Gastrocnemius medialis (tissue), 4 donors: ENCODE measurements around the gene DTNBP1. TPM values are rescaled to one million over a fixed set of nuclear protein-coding genes. Genes with fewer than 3 reads are reported as not detected.

Experiments
- ATAC-seq, 2 donors: fragments of 150-250 bp; one replicate each; pipeline ENCODE4 v1.9.1; 2016
- DNase-seq, 2 donors: peaks; one replicate each; pipeline ENCODE4 v3.0.0-alpha.2; 2019
- H3K27ac ChIP-seq, 4 donors: fragments of 200-600 bp; sonication (generic); 1 replicate in 1 of 4; 2 replicates in 3 of 4; pipeline ENCODE4 v1.5.1; 2016 to 2018; ENCODE audit warnings: mild to moderate bottlenecking in 2 of 4, moderate library complexity in 1 of 4
- H3K27me3 ChIP-seq, 3 donors: fragments of 200-600 bp; sonication (generic) in 2 of 3; 1 replicate in 1 of 3; 2 replicates in 2 of 3; pipeline versions ENCODE4 v1.5.1 to v1.6.0; 2016 to 2019; ENCODE audit warnings: mild to moderate bottlenecking in 1 of 3, moderate library complexity in 1 of 3
- H3K36me3 ChIP-seq, 2 donors: fragments of 200-600 bp; sonication (generic) in 1 of 2; one replicate each; pipeline ENCODE4 v1.5.1; 2017 to 2018
- H3K4me1 ChIP-seq, 2 donors: fragments of 200-600 bp; sonication (generic) in 1 of 2; one replicate each; pipeline ENCODE4 v1.5.1; 2016 to 2017; ENCODE audit warnings: mild to moderate bottlenecking in 2 of 2
- H3K4me3 ChIP-seq, 4 donors: fragments of 200-600 bp; sonication (generic) in 3 of 4; 1 replicate in 1 of 4; 2 replicates in 3 of 4; pipeline ENCODE4 v1.5.1; 2016 to 2019; ENCODE audit warnings: mild to moderate bottlenecking in 2 of 4
- H3K9me3 ChIP-seq, 3 donors: fragments of 200-600 bp; sonication (generic) in 2 of 3; 1 replicate in 1 of 3; 2 replicates in 2 of 3; pipeline ENCODE4 v1.5.1; 2016 to 2019
- POLR2A ChIP-seq, 2 donors: fragments of 450-650 bp; IDR thresholded peaks; one replicate each; pipeline ENCODE4 v1.6.1; 2017; ENCODE audit warnings: antibody characterized with exemption in 2 of 2, mild to moderate bottlenecking in 2 of 2, moderate library complexity in 2 of 2
- in situ Hi-C, 4 donors: fragments of 200-750 bp; cut with MboI; loops; one replicate each; pipeline versions ENCODE4 v1.15.0 to v1.8.0; 2017; ENCODE audit warnings: low sequenced_read_pairs in 4 of 4
- intact Hi-C: fragments of 100-400 bp; cut with DNase I; formaldehyde crosslinking; loops from one replicate; pipeline ENCODE4 v1.15.1; 2023; ENCODE audit warnings: low total_unique reads
- total RNA-seq, 4 donors: library from RNA; depleted of rRNA; stranded (reverse); fragments of >200 nt; gene quantifications; one replicate each; pipeline versions ENCODE4 v1.1.0 to v1.2.3, GENCODE V29; 2016
- TF ChIP-seq, protein P1 (sequence below), 5 experiments: fragments of 450-650 bp in 3 of 5; fragments of 200-600 bp in 2 of 5; sonication (generic) in 2 of 5; IDR thresholded peaks in 4 of 5; conservative IDR thresholded peaks in 1 of 5; 1 replicate in 4 of 5; 2 replicates in 1 of 5; pipeline ENCODE4 v1.5.1; 2016 to 2019; ENCODE audit warnings: antibody characterized with exemption in 5 of 5, mild to moderate bottlenecking in 3 of 5, moderate library complexity in 3 of 5

Gene DTNBP1
- total RNA-seq, 4 donors from 2014 or later = 5.2 to 33.5 (median 12.5) TPM

DNA sequence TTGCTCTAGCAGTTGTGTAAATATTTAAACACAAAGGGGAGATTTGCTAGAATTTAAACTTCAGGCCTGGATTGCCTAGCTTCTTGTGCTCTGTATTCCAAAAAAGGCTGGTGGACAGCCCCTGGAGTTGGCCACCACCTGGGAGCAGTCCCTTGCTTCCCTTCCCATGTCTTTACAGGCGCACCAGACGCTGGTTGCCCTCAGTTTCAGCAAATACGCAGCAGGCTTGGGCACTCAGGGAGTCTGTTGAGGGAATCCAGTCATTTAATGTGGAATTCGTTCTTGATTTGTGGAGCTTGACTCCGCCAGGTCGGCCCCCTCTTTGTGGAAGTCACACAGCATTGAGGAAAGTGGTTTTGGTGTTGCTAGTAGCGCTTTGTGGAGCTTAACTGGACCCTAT, 156.8 kb downstream of the DTNBP1 start:
- in situ Hi-C loops = loop anchor here in 1 of 4 donors (25.0 kb wide), 1 partner anchor 106 kb away; no protein-coding TSS in a partner anchor
- Histone ChIP-seq H3K4me3 (no peak overlapping the region), H3K27me3 (no peaks in the 10 kb centered on the region), H3K36me3 (peaks cover 0 to 7% of the 10 kb centered on the region in 2 donors), H3K4me1 (peaks cover 57 to 71% of the 10 kb centered on the region in 2 donors), H3K9me3 (no peaks in the 10 kb centered on the region), H3K27ac (peak overlapping the region; percentile 29 to 92 (median 84))
- DNase-seq = peak in 1 of 2 donors; percentile 15
- ATAC-seq = no peak
- TF ChIP-seq POLR2A (IDR thresholded peaks at IDR 0.05) = no peak
- TF ChIP-seq, protein P1, sequence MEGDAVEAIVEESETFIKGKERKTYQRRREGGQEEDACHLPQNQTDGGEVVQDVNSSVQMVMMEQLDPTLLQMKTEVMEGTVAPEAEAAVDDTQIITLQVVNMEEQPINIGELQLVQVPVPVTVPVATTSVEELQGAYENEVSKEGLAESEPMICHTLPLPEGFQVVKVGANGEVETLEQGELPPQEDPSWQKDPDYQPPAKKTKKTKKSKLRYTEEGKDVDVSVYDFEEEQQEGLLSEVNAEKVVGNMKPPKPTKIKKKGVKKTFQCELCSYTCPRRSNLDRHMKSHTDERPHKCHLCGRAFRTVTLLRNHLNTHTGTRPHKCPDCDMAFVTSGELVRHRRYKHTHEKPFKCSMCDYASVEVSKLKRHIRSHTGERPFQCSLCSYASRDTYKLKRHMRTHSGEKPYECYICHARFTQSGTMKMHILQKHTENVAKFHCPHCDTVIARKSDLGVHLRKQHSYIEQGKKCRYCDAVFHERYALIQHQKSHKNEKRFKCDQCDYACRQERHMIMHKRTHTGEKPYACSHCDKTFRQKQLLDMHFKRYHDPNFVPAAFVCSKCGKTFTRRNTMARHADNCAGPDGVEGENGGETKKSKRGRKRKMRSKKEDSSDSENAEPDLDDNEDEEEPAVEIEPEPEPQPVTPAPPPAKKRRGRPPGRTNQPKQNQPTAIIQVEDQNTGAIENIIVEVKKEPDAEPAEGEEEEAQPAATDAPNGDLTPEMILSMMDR (IDR thresholded peaks at IDR 0.05 in 4 of 5, conservative IDR thresholded peaks at IDR 0.05 in 1 of 5) = no peak
- intact Hi-C loops = no loop called here

GRCh38 chr6:15505463-15505918, 157.3 kb downstream of the DTNBP1 start:
- Histone ChIP-seq H3K4me3 (peak overlapping the region; percentile 34 to 46 (median 39)), H3K27me3 (no peaks in the 10 kb centered on the region), H3K27ac (peak overlapping the region; percentile 82 to 92 (median 86)), H3K36me3 (peaks cover 0 to 9% of the 10 kb centered on the region in 2 donors), H3K9me3 (no peaks in the 10 kb centered on the region), H3K4me1 (peaks cover 52 to 65% of the 10 kb centered on the region in 2 donors)
- peak; percentile 44 to 63 for DNase-seq
- TF ChIP-seq, protein P1 (IDR thresholded peaks at IDR 0.05 in 4 of 5, conservative IDR thresholded peaks at IDR 0.05 in 1 of 5) = no peak
- TF ChIP-seq POLR2A (IDR thresholded peaks at IDR 0.05) = peak in 1 of 2 donors; percentile 16
- in situ Hi-C loops (loop anchor here in 1 of 4 donors (25.0 kb wide), 1 partner anchor 107 kb away; no protein-coding TSS in a partner anchor), intact Hi-C loops (no loop called here)
- peak in 1 of 2 donors; percentile 15 for ATAC-seq

GRCh38 chr6:15504581-15505350, 158.1 kb downstream of the DTNBP1 start:
- DNase-seq (peak; percentile 64 to 79), ATAC-seq (peak; percentile 52 to 54)
- Histone ChIP-seq H3K36me3 (peaks cover 0 to 9% of the 10 kb centered on the region in 2 donors), H3K9me3 (no peaks in the 10 kb centered on the region), H3K4me3 (peak overlapping the region; percentile 34 to 46 (median 39)), H3K4me1 (peaks cover 47 to 61% of the 10 kb centered on the region in 2 donors), H3K27me3 (no peaks in the 10 kb centered on the region), H3K27ac (peak overlapping the region; percentile 82 to 92 (median 86))
- intact Hi-C loops = no loop called here
- TF ChIP-seq, protein P1 (IDR thresholded peaks at IDR 0.05 in 4 of 5, conservative IDR thresholded peaks at IDR 0.05 in 1 of 5) = no peak
- peak in 1 of 2 donors; percentile 41 for TF ChIP-seq POLR2A (IDR thresholded peaks at IDR 0.05)
- in situ Hi-C loops = loop anchor here in 1 of 4 donors (25.0 kb wide), 1 partner anchor 108 kb away; no protein-coding TSS in a partner anchor

DNA sequence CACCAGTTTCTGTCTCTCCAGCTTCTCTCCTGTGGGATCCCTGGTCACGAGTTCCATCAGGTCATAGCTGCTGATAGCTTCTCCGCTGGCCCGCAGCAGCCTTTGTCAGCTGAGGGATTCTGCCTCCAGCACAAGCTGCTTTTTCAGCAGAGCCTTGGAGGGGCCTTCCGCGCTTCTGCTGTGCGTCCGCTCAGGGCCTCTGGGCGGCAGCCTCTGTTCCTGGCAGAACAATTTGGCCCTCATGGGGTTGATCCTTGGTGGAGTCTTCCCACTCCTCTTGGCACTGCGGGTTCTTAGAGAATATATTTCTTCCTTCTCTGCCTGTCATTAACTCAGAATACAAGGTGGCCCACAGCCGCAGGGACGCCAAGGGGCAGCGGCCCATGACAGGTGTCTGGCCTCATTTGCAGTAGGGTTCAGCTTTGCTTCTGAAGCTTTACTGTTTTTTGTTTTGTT, 158.8 kb downstream of the DTNBP1 start:
- Histone ChIP-seq H3K27me3 (no peaks in the 10 kb centered on the region), H3K4me3 (peak overlapping the region; percentile 34 to 46 (median 39)), H3K4me1 (peaks cover 47 to 61% of the 10 kb centered on the region in 2 donors), H3K27ac (peak overlapping the region; percentile 82 to 92 (median 86)), H3K36me3 (peaks cover 0 to 9% of the 10 kb centered on the region in 2 donors), H3K9me3 (no peaks in the 10 kb centered on the region)
- TF ChIP-seq, protein P1 (IDR thresholded peaks at IDR 0.05 in 4 of 5, conservative IDR thresholded peaks at IDR 0.05 in 1 of 5) = peak in 4 of 5 experiments; percentile 29 to 60 (median 39)
- TF ChIP-seq POLR2A (IDR thresholded peaks at IDR 0.05) = peak; percentile 31 to 57
- DNase-seq = peak; percentile 82 to 88
- ATAC-seq = peak; percentile 66 to 72
- in situ Hi-C loops (loop anchor here in 1 of 4 donors (25.0 kb wide), 1 partner anchor 108 kb away; no protein-coding TSS in a partner anchor), intact Hi-C loops (no loop called here)
